IPS DF 19.7 (cell line): ENCODE data around the gene CRISP2.
"Not testable (repeated sequence)": the region's sequence is repeated elsewhere in the genome, so short reads cannot be mapped to it uniquely, and the experiment has no call there.

Experiments
- DNase-seq: peaks from one replicate; pipeline ENCODE4 v3.0.0-alpha.2; 2013; ENCODE audit warnings: low read depth, low spot score

Gene CRISP2, protein sequence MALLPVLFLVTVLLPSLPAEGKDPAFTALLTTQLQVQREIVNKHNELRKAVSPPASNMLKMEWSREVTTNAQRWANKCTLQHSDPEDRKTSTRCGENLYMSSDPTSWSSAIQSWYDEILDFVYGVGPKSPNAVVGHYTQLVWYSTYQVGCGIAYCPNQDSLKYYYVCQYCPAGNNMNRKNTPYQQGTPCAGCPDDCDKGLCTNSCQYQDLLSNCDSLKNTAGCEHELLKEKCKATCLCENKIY

DNA sequence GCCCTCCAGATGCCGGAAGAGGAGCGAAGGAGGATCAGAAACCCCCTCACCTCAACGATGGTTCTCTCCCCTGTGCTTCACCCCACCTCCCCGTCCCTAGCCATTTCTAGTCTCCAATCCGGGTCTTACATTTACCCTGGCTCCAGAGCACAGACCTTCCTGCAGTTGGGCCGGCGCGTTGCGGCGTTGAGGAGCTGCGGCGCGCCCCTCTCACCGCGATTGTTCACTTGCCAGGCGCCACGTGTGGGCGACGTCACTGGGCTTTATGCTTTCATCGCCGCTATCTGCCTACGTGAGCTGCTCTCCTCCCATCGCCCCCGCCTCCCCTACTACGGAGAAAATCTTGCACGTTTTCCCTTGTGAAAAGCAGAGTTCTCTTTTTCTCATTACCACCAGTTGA is at the start of gene CRISP2:
TSS of gene CRISP2 (minus strand) at position 198 of the 400 bp plus-strand sequence. CDS start 4,347 bp downstream, outside the sequence.
- no peak for DNase-seq

GRCh38 chr6:49744259-49744658 is 30.9 kb upstream of the CRISP2 start, which contains the start of gene CRISP3:
TSS of gene CRISP3 (minus strand) at chr6:49744388. CDS start at chr6:49744367, 21 bp downstream.
- DNase-seq = no peak

DNA sequence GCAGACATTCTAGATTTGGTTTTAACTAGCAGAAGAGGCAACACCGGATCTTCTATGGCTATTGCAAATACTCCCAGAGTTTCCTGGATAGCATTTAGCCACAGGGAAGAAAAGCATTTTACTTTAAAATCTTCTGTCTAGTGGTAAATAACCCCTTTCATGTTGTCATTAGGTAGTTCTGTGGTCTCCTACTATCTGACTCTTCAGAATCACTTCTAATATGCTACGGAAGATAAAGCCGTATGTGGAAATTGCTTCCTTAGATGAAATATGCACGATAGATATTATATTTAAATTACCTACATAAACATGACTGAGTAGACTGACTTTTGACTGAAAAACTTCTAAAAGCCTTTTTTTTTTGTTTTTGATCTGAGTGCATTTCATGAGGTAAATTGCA is 30.1 kb upstream of the CRISP2 start:
- DNase-seq = no peak

GRCh38 chr6:49739423-49739822 is 26.1 kb upstream of the CRISP2 start:
- DNase-seq = no peak

DNA sequence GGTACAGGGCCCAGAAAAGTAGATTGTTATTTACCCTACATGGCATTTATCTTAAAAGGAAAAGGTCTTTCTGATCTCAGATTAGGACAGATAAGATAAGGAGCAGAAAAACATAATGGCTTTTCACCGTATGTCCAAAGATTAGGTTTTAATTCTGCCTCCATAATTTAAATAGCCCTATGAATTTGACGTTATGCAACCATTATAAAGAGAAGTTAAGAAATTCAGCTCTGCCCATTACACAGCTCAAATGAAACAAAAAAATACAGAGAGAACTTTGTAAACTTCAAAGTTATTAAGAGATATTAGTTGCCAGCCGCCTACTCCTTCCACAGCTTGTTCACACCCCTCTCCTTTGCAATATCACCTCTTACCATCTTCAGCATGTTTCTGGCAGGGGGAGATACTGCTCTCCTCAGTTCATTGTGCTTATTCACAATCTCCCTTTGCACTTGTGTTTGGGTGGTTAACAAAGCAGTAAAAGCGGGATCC is 22.7 kb upstream of the CRISP2 start:
- no peak for DNase-seq

- DNase-seq = no peak
Observed at GRCh38 chr6:49733680-49734079, 20.3 kb upstream of the CRISP2 start.

GRCh38 chr6:49732781-49733180 is 19.4 kb upstream of the CRISP2 start:
- no peak for DNase-seq

DNA sequence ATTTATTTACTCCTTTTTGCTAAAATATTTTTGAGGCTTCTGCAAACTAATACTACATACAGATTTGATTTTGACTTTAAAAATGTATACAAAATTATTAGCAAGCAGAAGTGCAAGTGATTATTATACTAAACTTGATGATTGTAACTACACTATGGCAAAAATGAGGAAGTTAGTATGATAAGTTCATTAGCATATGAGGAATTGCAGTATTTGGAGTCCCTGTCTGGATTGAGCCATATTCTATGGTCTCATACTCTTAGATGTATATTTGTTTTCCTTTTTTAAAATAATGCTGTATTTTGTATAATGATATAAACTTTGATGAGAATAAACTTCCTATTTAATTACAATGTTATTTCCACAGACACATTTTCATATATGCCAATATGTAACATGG is 16.9 kb upstream of the CRISP2 start:
- DNase-seq = no peak

DNA sequence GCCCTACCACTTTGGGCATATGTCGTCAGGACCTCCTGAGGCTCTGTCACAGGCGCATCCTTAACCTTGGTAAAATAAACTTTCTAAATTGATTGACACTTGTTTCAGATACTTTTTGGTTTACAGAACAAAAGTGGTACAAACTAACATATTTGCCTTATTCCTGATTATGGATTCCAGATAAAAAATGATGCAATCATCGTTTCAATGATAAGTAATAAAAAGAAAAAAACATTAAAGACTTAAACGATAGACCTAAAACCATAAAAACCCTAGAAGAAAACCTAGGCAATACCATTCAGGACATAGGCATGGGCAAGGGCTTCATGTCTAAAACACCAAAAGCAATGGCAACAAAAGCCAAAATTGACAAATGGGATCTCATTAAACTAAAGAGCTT is 10.6 kb upstream of the CRISP2 start:
- not testable (repeated sequence) for DNase-seq

- no peak for DNase-seq
Observed at GRCh38 chr6:49721297-49721696, 8.0 kb upstream of the CRISP2 start.

GRCh38 chr6:49720372-49720771 is 7.0 kb upstream of the CRISP2 start:
- DNase-seq = no peak

DNA sequence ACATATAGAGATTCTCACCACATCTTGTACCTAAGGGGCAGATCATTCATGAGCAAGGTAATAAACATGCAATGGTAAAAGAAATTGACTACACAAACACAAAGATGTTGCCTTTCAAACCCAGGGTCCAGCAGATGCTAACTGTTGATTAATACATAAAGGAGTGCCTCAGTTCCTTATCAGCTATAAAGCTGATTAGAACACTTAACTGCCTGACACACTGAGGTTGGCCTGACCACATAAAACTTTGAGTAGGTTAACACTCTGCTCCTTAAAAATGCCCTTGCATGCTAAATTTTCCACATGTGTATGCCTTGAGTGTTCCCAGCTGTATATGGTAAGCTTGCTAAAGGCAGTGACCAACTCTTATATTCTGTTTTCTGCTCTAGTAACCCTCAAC is 14.9 kb downstream of the CRISP2 start:
- DNase-seq = no peak

- DNase-seq = no peak
Observed at GRCh38 chr6:49693512-49693911, 19.8 kb downstream of the CRISP2 start.

DNA sequence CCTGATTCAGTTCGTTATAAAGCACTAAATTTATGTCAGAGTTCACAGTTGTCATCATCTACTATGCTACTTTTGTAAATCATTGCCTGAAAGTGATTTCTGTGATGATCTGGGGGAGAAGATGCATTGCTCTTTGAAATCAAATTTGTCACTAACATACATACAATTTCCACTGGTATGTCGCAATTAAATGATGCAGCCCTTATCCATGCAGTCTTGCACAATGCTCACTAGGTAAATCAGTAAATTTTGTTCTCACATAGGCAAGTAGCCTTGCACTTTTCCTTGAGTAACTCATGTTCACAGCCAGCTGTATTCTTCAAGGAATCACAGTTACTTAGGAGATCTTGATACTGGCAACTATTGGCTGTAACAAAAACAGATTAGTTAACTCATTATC is 20.8 kb downstream of the CRISP2 start:
- DNase-seq = no peak

- DNase-seq = no peak
Observed at GRCh38 chr6:49676671-49677281, 36.6 kb downstream of the CRISP2 start.

GRCh38 chr6:49675816-49676215 is 37.5 kb downstream of the CRISP2 start:
- no peak for DNase-seq

DNA sequence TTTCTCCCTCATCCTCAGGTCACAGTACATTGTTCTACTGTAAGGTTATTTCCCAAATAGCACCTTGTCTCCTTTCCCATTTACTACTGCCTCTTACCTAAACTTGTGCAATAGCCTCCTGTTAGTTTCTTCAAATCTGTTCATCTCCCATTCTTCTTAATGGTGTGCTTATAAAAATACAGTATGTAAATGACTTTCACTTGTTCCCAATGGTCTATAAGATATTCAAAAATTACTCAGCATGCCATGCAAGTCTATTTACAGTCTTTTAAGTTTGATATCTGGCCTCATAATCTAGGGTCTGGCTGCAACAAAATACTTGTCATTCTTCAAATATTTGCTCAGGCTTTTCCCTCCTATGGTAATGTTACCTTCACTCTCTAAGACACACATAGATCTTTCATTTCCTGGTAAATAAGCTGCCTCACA is 45.2 kb downstream of the CRISP2 start:
- DNase-seq = no peak

- no peak for DNase-seq
Observed at GRCh38 chr6:49666930-49667757, 46.2 kb downstream of the CRISP2 start.

DNA sequence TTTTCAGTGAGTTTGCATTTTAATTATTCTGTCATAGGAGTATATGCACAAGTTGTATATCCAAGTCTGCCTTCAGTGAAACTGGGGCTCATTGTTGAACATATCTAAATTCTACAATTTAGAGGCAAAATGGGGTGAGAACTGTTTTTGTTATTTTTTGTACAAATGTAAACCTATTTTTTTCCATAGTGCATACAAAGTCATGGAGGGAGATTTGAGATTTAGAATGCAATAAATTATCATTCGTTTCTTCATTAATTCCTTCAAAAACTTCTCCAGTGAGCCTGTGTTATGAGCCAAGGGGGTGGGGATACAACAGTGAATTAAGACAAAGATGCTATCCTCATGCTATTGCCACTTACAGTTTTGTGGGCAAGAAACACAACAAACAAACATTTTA is 46.9 kb downstream of the CRISP2 start:
- no peak for DNase-seq

- no peak for DNase-seq
Observed at GRCh38 chr6:49664817-49665216, 48.5 kb downstream of the CRISP2 start.

GRCh38 chr6:49664054-49664453 is 49.3 kb downstream of the CRISP2 start:
- DNase-seq = not testable (repeated sequence)

DNA sequence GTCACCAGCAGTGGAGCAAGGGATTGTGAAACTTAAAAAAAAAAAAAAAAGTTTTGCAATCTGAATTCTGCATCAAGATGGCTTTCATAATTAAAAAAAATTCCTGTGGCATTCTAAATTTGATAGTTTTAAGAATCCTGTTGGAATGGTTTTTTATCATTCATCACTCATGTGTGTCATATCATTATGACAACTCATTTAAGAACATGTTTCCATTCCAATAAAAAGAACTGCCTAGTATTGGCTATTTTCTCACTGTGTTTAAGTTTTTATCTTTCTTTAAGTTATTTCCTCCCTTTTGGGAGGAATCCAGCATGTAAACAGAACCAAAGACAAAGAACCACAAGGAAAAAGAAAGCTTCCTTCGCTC is 50.5 kb downstream of the CRISP2 start:
- no peak for DNase-seq
